ENCODE measurements around the gene TMEM167B.
"Not testable (repeated sequence)": the region's sequence is repeated elsewhere in the genome, so short reads cannot be mapped to it uniquely, and the experiment has no call there.

TMEM167B gene

DNA sequence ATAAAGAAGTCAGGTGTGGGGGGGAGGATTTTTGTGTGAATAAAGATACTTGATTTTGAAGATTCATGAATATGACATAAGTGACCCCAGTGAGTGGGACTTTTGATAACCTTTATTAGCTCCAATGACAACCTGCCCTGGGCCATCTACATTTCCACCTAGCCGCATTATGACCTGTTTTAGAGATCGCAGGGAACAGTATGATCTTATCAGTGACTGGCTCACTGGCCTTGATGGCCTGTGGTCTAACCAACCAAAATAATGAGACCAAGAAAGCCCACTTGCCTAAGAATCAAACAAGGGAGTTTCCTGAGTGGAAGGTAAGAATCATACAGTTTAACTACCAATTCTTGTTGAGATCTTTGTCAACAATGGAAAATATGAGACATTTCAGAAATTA lies 25.1 kb downstream of the TMEM167B start:
- no peak for DNase-seq

DNA sequence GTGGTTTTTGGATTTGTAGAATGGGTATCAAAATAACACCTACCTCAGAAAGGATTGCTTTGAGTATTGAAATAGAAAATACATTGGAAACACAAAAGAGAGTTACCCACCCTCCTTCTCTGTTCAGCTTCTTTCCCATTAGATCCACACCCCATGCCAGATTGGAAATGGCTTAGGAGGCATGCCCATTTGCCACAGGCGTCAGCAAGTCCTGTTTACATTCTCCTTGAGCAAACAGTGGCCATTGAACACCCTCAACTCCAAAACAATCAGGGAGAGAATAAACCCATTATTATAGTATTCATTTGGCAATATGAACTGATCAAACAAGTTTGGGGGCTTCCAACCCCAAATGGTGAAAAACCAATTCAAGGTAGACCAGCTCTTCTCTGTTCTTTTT lies 25.7 kb downstream of the TMEM167B start:
- no peak for DNase-seq

DNA sequence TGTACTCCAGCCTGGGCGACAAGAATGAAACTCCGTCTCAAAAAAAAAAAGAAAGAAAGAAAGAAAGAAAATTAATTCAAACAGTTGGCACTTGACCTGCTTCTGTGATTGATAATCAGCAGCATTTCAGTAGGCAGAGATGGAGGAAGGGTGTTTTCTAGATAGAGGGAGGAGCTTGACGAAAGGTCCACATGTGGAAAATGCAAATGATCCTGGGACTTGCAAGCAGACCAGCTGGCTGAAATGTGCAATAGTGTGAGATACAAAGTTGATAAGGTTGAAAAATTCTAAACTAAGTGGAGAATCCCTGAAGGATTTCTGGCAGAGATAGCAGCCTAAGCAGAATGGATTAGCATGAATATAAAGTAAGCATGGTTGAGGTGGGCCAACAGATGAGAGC lies 27.5 kb downstream of the TMEM167B start:
- no peak for DNase-seq

DNA sequence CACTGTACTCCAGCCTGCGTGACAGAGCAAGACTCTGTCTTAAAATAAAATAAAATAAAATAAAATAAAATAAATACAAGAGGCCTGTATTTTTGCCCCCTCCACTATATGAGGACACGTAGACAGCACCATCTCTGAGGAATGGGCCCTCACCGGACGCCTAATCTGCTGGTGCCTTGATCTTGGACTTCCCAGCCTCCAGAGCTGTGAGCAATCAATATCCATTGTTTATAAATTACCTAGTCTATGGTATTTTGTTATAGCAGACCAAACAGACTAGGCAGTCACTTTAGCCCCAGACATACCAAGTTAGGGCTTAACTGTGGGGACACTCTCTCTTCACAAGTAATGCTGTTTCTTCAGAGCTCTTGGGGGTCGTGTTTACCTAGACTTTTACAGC lies 29.8 kb downstream of the TMEM167B start:
- DNase-seq, result no peak

DNA sequence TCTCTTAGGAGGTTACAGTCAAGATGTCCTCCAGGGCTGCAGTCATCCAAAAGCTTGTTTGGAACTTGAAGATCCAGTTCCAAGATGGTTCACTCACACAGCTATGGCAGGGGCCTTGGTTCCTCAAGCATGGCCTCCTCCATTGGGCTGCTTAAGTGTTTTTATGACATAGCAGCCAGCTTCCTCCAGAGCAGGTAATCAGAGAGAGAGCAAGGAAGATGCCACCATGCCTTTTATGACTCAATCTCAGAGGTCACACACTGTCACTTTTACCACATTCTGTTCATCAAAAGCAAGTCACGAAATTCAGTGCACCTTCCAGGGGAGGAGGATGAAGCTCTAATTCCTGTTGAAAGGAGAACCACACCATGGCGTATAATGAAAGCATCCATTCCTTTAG lies 40.5 kb downstream of the TMEM167B start:
- DNase-seq, result no peak

DNA sequence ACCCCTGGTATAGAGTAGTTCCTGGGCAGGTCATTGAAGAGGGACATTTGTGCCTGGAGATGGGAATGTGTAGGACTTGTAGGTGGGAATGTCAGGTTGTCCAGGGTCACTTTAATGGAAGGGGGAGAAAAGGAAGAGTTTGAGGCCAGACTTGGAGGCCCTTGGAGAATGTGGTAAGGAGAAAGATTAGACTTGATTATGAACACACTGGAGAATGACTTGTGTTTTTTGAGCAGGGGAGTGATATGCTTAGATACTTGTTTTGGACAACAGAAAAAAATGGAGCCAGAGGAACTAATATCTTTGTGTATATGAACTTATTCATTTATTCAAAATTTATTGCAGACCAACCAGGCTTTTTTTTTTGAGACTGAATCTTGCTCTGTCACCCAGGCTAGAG lies 41.2 kb downstream of the TMEM167B start:
- DNase-seq, result no peak

DNA sequence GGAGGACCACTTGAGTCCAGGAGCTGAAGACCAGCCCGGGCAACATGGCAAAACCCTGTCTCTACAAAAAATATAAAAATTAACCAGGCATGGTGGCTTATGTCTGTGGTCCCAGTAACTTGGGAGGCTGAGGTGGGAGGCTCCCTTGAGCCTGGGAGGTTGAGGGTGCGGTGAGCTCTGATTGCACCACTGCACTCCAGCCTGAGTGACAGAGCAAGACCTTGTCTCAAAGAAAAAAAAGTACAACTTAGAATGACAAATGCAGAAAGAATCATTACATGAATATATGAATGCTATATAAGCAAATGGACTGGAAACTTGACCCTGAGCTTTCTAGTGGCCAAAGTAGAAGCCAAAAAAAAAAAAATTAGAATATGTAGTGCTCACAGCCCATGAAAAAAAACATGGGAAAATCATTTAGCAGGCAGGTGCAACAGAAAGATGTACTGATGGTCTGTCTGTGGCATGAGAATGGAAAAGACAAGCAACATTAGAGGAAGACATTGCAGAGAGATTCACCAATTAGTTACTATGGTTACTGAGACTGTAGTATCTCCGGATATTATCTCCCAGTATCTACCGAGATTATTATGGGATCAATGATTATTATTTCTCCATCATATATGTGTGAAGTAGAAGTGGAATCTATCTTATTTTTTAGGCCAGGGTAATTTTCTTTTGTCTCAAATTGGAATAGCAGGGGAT lies 42.6 kb downstream of the TMEM167B start:
- no peak for DNase-seq

DNA sequence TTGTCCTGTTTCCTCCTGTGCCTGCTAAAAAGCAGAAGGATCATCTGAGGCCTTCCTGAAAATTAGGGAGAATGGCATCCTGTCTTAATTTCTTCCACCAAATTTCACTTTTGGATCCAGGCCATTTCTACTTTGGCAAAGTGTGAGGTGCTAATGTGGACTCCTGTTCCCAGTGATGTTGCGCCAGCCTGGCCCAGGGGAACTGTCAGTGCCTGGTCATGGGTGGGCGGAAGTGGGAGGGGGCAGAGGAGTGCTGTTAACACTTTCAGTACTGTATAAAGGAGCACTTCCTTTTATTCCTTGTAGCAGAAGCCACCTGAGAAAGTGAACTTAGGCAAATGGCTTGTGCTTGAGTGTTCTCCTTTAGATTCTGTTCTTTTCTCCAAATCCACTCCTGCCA lies 43.3 kb downstream of the TMEM167B start:
- peak; percentile 60 for DNase-seq

DNA sequence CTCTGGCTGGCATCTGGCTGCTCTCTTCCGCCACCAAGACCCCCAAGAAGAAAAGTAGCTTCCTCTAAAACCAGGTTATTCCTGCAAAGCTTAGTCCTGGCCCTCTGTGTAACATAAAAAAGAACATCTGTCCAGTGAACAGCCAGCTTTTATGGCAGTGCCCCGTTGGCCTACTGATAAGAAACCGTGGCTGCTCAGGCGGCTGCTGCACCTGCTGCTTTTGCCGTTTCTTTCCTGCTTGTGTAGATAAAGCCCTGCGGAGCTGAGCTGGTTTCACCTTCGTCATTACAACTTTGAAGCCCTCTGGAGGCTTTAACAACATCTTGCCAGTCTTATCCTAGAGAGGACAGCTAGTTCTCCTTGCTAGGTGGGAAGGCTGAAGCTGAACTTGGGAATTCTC lies 43.9 kb downstream of the TMEM167B start:
- no peak for DNase-seq

DNA sequence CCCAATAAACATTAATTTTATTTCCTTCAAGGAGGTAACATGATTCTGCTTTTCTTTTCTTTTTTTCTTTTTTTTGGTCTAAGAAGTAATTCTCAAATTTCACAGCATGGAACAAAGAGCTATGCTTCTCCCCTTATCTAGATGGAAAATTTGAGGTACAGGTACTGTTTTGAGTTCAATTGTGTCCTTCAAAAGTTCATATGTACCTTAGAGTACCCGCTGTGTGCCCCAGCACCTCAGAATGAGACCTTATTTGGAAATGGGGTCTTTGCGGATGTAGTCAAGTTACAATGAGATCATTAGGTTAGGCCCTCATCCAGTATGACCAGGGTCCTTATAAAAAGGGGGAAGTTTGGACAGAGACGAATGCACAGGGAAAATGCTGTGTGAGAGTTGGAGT lies 45.4 kb downstream of the TMEM167B start:
- no peak for DNase-seq

DNA sequence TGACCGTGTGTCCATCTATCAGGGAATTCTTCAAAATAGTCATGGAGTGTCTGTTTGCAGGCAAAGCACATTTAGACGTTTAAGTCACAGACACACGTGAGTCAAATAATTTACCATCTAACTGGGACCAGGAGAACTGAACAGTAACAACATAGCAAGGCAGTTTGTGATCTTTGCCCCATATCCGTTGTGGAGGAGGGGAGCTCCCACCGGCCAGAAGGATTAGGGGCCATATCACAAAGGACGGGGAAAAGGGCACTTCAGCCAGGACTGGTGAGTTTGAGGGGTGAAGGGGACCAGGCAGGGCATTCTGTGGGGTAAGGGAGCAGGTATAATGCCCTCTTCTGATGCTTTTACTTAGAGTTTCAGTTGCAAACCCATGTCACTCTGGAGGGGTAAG lies 46.2 kb downstream of the TMEM167B start:
- DNase-seq, result no peak

DNA sequence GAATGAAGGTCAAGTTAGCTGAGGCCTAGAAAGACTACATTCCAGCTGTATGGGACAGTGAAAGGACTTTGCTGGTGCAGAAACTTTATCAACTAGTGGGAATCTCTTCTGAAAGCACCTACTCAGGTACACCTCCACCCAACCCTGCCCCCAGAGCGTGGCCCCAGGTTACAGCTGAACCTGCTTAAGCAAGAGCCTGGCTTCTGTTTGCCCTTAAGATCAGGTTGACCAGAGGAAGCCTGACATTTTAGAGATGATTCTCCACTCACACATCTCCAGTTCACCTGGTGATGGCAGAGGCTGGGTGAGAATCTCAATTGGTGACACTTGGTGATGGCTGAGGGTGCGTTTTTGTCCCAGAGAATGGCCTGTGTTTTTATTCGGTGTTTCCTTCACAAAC lies 47.4 kb downstream of the TMEM167B start:
- no peak for DNase-seq

DNA sequence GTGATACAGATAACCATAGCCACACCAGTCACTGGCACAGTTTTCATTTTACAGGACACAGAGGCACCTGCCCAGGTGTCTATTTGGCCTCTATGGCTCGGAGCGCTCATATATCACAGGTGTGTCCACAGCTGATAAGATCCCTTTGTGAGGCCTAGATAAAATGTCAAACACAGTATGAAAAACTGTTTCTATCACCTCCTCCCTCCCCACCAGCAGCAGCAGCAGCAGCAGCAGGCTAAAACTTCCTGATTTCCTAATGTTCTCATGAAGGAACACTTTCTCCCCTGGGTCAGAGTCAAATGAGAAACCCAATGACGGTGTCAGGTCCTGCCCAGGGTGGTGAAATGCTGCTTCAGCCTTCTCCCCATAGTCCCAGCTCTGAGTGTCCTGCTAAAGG lies 47.8 kb downstream of the TMEM167B start:
- no peak for DNase-seq

DNA sequence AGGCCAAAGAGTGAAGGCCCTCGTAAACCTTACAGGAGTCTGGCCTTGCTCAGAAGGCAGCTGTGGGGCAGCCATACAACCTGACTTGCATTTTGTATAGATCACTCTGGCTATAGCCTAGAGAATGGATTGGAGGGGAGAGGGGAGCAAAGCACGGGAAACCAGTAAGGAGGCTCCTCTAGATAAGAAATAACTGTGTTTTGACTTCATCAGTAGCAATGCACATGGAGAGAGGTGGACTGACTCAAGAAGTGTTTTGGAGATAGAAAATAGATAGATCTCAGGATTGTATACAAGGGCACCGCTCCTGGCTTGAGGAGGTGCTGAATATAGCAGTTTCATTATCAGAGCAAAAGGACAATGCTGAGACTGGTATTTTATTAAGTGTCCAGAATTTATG lies 49.8 kb downstream of the TMEM167B start:
- DNase-seq, result no peak

DNA sequence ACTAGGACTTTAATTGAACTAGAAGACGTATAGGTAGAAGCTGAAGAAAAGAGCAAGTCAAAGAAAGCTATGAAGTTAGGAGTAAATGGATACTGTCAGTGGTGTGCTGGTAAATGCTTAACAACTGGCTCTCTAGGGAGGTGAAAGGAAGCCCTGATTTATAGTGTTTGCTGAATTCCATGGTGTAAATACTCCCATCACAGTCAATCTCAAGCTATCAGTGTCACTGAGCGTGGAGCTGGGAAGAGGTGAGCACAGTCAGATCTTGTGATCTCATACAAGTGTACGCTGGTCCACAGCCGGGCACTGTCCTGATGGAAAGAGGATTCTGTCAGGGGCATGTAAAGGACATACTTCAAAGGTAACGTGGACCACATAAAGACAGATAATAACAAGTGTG lies 51.7 kb downstream of the TMEM167B start:
- no peak for DNase-seq

DNA sequence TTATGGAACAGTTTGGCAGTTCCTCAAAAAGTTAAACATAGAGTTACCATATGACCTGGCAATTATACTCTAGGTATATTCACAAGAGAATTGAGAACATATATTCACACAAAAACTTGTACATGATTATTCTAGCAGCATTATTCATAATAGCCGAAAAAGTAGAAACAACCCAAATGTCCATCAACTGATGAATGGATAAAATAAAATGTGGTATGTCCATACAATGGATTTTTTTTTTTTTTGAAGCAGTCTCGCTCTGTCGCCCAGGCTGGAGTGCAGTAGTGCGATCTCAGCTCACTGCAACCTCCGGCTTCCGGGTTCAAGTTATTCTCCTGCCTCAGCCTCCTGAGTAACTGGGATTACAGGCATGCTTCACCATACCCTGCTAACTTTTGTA lies 52.2 kb downstream of the TMEM167B start:
- DNase-seq, result not testable (repeated sequence)
